CD4-positive, alpha-beta T cell treated with Interleukin-6 for 4 hours (primary cell): ENCODE results near the gene C19orf47.

Experiments used
- DNase-seq: peaks from one replicate; pipeline ENCODE4 v3.0.0-alpha.2; 2020; ENCODE audit warnings: mixed read lengths

Gene C19orf47

DNA sequence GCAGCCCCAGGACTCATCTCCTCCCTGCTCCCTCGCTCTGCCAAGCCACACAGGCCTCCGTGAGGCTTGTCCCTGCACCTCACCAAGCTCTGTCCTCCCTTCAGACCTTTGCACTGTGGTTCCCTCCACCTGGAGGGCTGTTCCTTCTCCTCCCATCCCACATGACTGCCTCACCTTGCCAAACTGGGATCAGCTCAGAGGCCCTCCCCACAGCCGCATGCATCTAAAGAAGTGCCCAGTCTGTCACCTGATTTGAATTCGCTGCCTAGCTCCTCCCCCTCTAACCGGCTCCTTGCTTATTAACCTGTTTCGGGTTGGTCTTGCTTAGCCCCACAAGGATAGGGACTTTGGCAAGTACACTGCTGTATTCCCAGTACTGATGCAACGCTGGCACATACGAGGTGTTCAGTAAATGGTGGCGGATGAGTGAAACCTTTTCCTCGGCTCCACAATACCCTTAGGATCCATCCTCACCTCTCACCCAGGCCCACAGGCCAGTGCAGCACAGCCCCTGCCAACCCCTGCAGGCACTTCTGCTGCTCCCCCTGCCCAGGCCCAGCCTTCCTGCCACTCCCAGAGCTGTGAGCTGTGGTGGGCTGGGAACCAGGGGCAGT is 67.5 kb downstream of the C19orf47 start:
- no peak for DNase-seq

DNA sequence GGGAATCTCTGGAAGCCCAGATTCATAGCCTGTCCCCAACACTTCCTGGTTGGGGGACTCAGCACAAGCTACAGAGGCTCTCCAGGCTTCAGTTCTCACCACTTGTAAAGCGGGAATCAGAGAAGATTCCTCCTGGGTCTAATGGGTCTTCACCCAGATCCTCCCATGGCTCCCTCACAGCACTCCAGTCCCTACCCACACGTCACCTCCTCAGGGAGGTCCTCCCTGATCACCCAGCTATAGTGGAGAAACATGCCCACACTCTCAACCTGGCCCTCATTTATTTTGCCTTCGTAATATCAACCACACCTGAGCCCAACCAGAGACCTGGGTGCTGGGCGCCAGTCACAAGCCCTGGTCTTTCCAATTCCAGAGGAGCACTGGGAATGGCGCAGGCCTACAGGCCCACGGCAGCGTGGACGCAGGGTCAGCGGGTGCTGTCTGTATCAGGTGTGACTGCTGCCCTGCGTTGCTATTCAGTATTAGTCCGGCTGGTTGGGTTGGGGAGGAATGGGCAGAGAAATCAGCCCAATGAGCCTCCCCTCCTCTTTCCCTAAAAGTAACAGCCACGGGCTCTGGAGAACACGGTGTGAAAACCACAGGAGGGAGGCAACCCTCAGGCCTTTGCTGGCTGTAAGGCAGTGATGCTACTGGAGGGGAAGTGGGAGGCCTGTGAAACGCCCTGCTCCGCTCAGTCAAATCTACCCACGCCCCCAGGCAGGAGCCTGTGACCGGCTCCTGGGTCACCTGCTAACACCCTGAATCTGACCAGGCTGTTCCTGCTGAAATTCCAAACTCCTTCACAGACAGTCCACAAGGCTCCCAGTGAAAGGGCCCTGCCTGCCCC is 68.2 kb downstream of the C19orf47 start:
- DNase-seq, result no peak

DNA sequence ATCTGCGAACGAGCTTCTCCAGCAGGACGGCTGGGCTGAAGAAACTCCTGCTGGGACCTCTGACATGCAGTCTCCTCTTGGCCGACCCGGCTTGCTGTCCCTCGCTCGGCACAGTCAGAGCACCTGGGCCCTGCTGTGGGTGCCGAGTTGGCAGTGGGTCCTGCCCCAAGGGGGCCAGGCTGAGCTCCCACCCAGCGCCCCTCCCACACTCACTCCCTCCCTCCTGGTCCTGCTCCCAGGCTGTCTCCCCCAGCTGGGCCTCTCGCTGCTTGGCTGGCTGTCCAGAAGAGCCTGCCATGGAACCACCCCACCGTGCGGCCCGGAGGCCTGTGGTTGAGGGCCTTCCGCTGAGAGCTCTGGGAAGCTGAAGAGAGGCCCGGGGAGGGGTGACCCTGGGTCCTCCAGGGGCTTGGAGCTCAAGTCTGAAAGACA is 69.1 kb downstream of the C19orf47 start:
- DNase-seq, result no peak

DNA sequence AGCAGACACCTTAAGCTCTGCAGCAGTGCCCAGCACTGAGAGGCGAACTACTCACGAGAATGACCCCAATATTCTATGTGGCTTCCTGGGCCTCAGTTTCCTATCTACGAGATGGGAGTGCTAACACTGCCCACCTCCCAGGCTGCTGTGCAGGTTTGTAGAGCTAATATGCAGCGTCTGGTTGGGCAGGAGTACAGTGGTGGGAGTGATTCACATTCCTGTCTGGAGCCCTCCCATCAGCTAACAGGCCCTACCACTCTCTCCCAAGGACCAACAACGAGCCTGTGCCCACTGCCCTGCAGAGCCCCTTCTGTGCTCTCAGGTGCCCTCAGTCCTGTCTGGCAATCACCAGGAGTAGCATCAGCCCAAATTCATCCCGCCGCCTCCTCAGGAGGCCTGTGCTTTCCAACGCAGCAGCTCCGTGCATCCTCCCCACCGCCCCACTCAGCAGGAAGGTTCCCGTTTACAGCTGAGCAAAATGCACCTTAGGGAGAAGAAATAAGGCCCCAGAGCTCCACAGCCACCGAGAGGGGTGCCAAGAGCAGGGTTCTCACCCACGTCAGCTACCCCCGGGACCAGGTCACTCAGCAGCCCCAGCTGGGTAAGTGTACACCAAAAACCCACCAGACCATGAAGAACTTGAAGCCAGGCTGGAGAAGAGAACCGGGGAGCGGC is 69.7 kb downstream of the C19orf47 start:
- DNase-seq, result no peak

DNA sequence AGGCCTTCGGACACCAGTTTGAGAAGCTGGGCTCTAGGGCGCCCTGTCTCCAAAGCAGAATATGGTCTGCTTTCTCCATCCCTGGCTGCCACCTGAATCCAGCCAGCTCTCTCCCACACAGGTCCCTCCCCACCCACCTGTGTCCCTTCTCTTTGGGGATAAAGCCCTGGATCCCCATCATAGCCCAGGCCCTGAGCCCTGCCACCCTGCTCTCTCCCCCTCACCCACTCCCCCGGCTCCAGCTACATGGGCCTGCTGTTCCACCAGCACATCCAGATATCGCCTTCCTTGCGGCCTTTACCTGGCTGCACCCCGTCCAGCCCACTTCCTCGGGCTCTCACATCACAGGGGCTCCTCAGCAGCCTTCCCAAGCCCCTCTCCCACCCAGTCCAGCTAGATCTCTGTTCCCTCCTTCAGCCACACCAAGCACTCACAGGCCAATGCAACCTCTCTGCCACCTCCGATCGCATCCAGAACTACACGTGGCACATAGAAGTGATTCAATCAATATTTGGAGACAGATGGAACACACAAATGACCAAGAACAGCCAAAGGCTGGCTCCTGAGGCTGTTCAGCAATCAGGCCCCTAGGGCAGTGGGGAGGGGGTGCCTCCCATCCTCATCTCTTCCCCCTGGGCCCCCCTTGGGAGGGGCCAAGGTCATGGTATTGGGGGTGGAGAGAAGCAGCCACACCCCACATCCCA is 70.7 kb downstream of the C19orf47 start:
- DNase-seq, result no peak

DNA sequence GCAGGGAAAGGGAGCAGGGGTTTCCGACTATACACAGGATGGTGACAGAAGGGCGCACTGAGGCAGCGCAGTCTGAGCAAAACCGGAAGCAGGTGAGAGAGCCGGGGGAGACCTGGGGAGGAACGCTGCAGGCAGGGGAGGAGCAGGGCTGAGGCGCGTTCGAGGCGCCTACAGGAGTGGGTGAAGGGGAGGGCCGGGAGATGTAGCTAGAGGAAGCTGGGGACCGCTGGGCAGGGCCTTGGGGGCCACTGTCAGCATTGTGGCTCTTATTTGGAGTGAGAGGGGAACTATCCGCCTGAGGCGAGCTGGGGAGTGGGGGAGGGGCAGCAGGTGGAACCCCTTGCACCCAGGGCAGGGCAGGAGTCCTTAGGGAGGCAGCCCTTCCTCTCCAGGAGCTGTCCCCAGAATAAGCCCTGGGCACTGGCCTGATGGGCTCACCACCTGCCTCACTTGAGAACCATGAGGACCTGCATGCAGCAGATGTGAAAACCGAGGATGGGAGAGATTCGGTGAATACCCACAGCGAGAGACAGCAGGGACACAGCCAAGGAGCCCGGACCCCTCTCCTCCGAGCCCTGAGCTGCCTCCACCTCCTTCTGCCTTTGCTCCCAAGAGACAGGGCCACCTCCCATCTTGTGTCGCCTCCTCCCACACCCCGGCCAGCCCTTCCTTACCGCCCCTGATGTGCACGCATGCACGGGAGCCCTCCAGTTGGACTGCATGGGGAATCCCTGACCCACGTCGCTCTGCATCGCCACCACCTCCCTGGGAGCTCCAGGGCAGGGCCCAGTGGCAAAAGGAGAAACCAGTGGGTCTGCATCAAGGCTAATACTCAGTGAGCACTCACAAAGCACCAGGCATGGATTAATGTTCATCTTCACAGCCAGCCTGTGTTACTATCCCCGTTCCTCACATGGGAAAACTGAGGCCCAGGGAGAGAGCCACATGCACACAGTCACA is 73.3 kb downstream of the C19orf47 start:
- DNase-seq, result peak; percentile 59

DNA sequence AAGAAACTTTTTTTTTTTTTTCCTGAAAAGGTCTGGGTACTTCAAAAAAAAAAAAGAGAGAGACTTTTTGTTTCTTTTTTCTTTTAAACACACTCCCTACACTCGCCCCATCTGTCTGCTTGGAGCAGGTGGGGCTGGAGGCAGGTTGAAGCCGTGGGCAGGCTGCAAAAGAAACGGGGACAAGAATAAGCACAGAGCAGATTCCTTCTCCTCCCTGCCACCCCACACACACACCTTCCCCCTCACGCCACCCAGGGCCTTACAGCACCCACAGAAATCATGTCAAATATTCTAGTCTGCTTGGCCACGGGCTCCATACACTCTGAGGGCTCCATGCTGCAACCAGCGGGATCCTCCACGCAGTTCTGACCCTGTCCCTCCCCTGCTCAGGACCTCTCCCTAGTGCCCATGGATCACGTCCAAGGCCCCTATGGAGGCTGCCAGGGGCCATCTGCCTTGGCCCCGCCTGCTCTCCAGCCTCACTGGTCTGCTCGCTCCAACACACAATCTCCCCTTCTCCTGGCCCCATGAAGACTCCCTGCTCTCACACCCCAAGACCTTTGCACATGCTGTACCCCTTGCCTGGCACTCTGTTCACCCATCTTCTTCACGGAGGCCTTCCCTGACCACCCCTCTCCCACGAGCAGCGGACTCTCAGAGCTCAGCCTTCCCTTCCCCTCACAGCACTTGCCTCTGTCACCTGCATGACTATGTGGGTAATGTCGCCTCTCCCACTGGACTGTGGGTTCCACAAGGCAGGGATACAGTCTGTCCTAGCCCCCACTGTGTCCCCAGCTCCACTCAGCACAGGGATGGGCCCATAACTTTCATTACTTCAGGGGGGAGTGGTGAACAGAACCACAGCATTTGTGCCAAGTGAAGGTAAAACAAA is 74.5 kb downstream of the C19orf47 start:
- no peak for DNase-seq

DNA sequence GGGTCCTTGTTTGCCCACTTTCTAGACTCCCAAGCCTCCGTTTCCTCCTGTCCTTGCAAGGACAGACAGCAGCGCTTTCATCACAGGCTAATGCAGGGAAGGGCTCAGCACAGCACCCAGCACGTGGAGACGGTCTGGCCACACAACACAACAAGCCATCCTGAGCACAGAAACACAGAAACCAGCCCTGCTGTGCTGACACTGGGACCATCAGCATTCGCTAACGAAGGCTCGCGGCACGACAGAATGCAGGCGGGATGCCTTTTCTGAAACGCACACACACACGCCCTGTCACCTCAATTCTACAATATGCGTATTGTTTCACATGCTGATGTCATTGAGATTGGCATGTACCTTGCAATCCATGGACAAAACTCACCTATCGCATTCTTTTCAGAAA is 75.9 kb downstream of the C19orf47 start:
- no peak for DNase-seq

DNA sequence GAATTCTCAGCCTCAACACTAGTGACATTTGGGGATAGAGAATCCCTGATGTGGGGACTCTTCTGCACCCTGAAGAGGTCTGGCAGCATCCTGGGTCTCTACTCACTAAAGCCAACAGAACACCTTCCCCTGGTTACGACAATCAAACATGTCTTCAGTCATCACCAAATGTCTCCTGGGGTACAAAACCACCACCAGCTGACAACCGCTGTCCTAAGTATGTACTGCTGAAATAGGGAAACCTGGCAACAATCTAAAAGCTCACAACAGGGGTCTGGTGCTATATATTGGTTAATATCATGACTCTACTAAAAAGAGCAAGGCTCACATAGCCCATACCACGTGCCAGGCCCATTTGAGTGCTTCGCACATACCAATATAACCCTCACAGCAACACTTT is 76.5 kb downstream of the C19orf47 start:
- DNase-seq, result no peak

DNA sequence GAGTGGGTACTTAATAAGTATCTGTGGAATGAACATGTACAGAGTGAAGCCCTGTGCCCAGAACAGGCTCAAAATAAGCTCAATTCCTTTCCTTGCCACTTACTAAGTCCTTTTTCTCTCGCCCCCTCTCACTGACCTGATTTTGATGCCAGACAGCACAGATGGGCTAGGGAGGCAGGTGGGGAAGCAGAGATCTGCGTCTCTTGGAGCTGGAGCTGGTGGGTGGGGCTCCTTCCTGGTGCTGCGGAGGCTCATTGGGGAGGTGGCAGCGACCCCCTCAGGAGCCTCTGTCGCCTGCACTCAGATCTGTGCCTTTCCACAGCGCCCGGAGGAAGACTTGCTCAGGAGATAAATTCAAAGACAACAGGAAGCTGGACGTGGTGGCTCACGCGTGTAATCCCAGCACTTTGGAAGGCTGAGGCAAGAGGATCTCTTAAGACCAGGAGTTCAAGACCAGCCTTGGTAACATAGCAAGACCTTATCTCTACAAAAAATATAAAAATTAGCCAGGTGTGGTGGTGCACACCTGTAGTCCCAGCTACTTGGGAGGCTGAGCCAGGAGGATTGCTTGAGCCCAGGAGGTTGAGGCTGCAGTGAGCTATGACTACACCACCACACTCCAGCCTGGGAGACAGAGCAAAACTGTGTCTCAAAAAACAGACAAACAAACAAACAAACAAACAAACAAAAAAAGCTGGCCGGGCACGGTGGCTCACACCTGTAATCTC is 77.7 kb downstream of the C19orf47 start:
- DNase-seq, result no peak
